PC-9 (cell line): ENCODE measurements around the gene CHDH. TPM values are rescaled to one million over a fixed set of nuclear protein-coding genes. Genes with fewer than 3 reads are reported as not detected.

Experiments used
- BruUV-seq: library from RNA; stranded (reverse); fragments of 400-500 nt; replicated peaks from 2 replicates; lab custom pipeline; 2021; lab: Mats Ljungman, UMichigan
- CTCF ChIA-PET: fragments of 300-600 bp; sonication (Branson Sonifier 250); formaldehyde crosslinking; loops from one replicate; lab custom pipeline; 2022; ENCODE audit warnings: antibody characterized with exemption; lab: Charles Lee
- POLR2A ChIA-PET: fragments of 300-600 bp; sonication (Branson Sonifier 250); formaldehyde crosslinking; loops from one replicate; lab custom pipeline; 2022; ENCODE audit warnings: antibody characterized with exemption; ENCODE audit not compliant: unreplicated experiment; lab: Charles Lee
- DNase-seq, 2 experiments: peaks; one replicate each; pipeline versions ENCODE4 v3.0.0 to v3.0.0-alpha.2; 2015 to 2022; ENCODE audit warnings: mixed read lengths in 1 of 2
- H2AFZ ChIP-seq: fragments of 200-600 bp; sonication (generic); 2 replicates; pipeline ENCODE4 v1.8.1; 2017; ENCODE audit warnings: antibody characterized with exemption
- H3F3A ChIP-seq: fragments of 200-600 bp; sonication (generic); 2 replicates; pipeline ENCODE4 v1.8.1; 2017; ENCODE audit warnings: antibody characterized with exemption, mild to moderate bottlenecking, low read depth; ENCODE audit not compliant: insufficient read depth
- H3K27ac ChIP-seq: fragments of 200-600 bp; sonication (generic); 2 replicates; pipeline ENCODE4 v1.6.1; 2016; ENCODE audit warnings: mixed run types
- H3K27me3 ChIP-seq: fragments of 200-600 bp; sonication (generic); 2 replicates; pipeline ENCODE4 v1.6.1; 2016; ENCODE audit warnings: low read depth, mixed run types; ENCODE audit not compliant: insufficient read depth
- H3K36me3 ChIP-seq: fragments of 200-600 bp; sonication (generic); 2 replicates; pipeline ENCODE4 v1.6.1; 2016; ENCODE audit warnings: low read depth, mixed run types
- H3K4me1 ChIP-seq: fragments of 200-600 bp; sonication (generic); replicated peaks from 2 replicates; pipeline ENCODE4 v1.6.1; 2016; ENCODE audit warnings: mixed run types; ENCODE audit not compliant: insufficient read depth
- H3K4me2 ChIP-seq: fragments of 200-600 bp; sonication (generic); 2 replicates; pipeline ENCODE4 v1.6.1; 2017; ENCODE audit warnings: mixed run types
- H3K4me3 ChIP-seq: fragments of 200-600 bp; sonication (generic); 2 replicates; pipeline ENCODE4 v1.6.1; 2016; ENCODE audit warnings: mixed run types
- H3K79me2 ChIP-seq: fragments of 200-600 bp; sonication (generic); 2 replicates; pipeline ENCODE4 v1.6.1; 2017; ENCODE audit warnings: low read depth, mixed run types
- H3K9me2 ChIP-seq: fragments of 200-600 bp; sonication (generic); 2 replicates; pipeline ENCODE4 v1.8.1; 2017; ENCODE audit warnings: mild to moderate bottlenecking; ENCODE audit not compliant: insufficient read depth
- H3K9me3 ChIP-seq: fragments of 200-600 bp; sonication (generic); 2 replicates; pipeline ENCODE4 v1.8.1; 2016; ENCODE audit warnings: low read depth; ENCODE audit not compliant: insufficient read depth
- H4K20me1 ChIP-seq: fragments of 200-600 bp; sonication (generic); 2 replicates; pipeline ENCODE4 v1.8.1; 2017; ENCODE audit not compliant: insufficient read depth
- EZH2 ChIP-seq: fragments of 200-600 bp; sonication (generic); IDR thresholded peaks from 2 replicates; pipeline ENCODE4 v1.8.0; 2017; ENCODE audit warnings: antibody characterized with exemption, low read depth
- intact Hi-C: fragments of 100-400 bp; cut with micrococcal nuclease; formaldehyde crosslinking; loops from one replicate; pipeline ENCODE4 v1.10.0; 2022; ENCODE audit not compliant: unreplicated experiment
- total RNA-seq: library from RNA; stranded (reverse); gene quantifications from 2 replicates; pipeline ENCODE4 v1.2.3, GENCODE V29; 2021
- TF ChIP-seq, protein P1 (sequence below): fragments of 200-600 bp; sonication (generic); conservative IDR thresholded peaks from 2 replicates; pipeline ENCODE4 v1.6.1; 2017; ENCODE audit warnings: mixed run types, antibody characterized with exemption, mild to moderate bottlenecking, moderate library complexity

CHDH gene
- total RNA-seq, 1 experiment from 2014 or later: not detected

DNA sequence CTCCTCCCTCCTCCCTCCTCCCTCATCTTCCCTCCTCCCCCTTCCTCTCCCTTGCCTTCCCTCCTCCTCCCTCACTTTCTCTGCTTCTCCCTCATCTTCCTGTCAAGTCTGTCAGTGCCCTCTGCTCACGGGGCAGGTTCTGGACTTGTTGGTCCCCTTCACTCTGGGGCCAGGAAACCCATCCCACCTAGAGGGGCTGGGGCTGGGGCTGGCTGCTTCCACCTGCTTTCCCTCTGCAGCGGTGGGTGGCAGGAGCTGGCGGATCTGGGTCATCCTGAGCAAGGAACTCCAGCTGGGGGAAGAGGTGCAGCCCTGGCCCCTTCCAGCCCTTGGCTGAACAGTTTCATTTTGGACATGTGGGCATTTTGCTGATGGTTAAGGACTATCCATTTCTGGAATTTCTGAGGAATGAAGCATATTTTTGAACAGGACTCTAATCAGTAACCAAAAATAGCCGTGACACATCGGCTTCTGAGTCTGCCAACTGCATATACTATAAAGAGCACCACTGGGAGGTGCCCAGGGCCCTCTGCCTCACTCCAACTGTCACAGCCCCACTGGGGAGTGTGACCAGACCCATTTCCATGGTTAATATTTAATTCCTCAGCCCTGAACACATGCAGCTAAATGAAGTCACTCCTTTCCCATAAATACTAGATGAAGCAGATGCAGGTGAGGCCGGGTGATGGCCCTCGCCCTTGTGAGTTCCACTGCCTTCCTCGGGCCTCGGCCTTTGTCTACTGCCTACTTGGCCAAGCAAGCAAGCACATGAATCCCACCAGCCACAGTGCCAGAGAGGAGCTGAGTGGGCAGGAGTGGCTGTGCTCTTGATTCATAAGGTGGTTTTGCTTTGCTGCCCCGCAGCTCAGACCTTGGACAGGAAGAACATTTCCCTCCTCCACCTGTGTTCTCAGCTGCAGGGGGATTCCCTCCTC lies 39.8 kb downstream of the CHDH start:
- ChIA-PET CTCF (no interaction called here), POLR2A (no interaction called here)
- Histone ChIP-seq H3K4me3 (no peak overlapping the region), H2AFZ (no peak overlapping the region), H3K4me1 (no peaks in the 10 kb centered on the region), H3K9me2 (no peaks in the 10 kb centered on the region), H3K79me2 (no peaks in the 10 kb centered on the region), H3K27me3 (peaks cover 97% of the 10 kb centered on the region), H3F3A (no peaks in the 10 kb centered on the region), H3K27ac (no peak overlapping the region), H3K9me3 (no peaks in the 10 kb centered on the region), H3K4me2 (no peak overlapping the region), H4K20me1 (no peaks in the 10 kb centered on the region), H3K36me3 (no peaks in the 10 kb centered on the region)
- TF ChIP-seq, protein P1, sequence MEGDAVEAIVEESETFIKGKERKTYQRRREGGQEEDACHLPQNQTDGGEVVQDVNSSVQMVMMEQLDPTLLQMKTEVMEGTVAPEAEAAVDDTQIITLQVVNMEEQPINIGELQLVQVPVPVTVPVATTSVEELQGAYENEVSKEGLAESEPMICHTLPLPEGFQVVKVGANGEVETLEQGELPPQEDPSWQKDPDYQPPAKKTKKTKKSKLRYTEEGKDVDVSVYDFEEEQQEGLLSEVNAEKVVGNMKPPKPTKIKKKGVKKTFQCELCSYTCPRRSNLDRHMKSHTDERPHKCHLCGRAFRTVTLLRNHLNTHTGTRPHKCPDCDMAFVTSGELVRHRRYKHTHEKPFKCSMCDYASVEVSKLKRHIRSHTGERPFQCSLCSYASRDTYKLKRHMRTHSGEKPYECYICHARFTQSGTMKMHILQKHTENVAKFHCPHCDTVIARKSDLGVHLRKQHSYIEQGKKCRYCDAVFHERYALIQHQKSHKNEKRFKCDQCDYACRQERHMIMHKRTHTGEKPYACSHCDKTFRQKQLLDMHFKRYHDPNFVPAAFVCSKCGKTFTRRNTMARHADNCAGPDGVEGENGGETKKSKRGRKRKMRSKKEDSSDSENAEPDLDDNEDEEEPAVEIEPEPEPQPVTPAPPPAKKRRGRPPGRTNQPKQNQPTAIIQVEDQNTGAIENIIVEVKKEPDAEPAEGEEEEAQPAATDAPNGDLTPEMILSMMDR: no peak
- TF ChIP-seq EZH2: no peak
- intact Hi-C loops: no loop called here
- DNase-seq: no peak
- BruUV-seq: no TSS peak

DNA sequence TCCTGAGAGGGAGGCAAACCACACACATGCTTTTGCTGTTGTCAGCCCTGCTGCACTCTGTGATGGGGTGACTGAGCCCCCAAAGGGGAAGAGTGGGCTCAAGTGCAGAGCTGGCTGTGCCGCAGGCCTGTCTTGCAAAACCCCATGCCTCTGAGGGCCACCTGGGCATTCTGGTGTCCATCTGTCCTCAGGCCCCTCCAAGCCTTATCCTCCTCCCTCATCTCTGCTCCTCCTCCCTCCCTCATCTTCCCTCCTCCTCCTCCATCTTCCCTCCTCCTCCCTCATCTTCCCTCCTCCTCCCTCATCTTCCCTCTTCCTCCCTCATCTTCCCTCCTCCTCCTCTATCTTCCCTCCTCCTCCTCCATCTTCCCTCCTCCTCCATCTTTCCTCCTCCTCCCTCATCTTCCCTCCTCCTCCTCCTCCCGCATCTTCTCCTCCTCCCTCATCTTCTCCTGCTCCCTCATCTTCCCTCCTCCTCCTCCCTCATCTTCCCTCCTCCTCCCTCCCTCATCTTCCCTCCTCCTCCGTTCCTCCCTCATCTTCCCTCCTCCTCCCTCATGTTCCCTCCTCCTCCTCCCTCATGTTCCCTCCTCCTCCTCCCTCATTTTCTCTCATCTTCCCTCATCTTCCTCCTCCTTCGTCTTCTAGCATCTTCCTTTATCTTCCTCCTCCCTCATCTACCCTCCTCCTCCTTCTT lies 40.6 kb downstream of the CHDH start:
- TF ChIP-seq, protein P1: no peak
- TF ChIP-seq EZH2: no peak
- intact Hi-C loops: no loop called here
- no peak for DNase-seq
- no TSS peak for BruUV-seq
- H3K36me3 ChIP-seq: no peaks in the 10 kb centered on the region
- H3K27ac ChIP-seq: no peak overlapping the region
- H3F3A ChIP-seq: no peaks in the 10 kb centered on the region
- H3K4me2 ChIP-seq: no peak overlapping the region
- H3K4me3 ChIP-seq: no peak overlapping the region
- ChIA-PET CTCF (no interaction called here), POLR2A (no interaction called here)
- no peak overlapping the region for H2AFZ ChIP-seq
- no peaks in the 10 kb centered on the region for H3K79me2 ChIP-seq
- peaks cover 97% of the 10 kb centered on the region for H3K27me3 ChIP-seq
- H4K20me1 ChIP-seq: no peaks in the 10 kb centered on the region
- no peaks in the 10 kb centered on the region for H3K9me2 ChIP-seq
- H3K9me3 ChIP-seq: no peaks in the 10 kb centered on the region
- no peaks in the 10 kb centered on the region for H3K4me1 ChIP-seq

DNA sequence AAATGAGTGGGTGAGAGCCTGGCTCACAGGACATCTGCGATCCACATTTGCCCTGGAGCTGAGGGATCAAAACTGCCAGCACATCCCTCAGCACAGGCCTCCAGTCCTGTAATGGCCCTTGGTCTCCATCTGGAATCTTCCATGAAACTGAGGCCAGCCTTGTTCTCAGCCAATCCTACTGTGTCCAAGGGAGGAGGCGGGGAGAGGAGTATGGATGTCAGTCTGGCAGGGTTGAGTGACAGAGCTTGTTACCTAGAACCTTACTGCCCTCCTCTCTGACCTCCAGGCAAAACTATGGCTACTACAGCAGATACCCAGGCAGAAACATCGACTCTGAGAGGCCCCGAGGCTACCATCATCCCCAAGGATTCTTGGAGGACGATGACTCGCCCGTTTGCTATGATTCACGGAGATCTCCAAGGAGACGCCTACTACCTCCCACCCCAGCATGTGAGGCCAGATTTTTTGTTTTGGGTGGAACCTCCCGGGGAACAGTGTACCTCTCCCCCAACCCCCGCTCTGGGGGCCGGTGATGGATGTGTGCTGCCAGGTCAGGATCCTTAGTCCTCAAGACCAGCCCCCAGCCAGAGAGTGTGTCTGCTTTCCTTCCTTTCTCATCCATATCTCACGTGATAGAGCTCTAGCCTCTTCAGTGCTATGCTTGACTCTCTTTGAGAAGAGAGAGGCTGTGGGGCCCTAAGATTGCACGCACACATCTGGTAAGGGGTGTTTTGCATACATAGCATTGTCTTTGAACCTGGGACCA lies 41.3 kb downstream of the CHDH start:
- Histone ChIP-seq H3K9me2 (no peaks in the 10 kb centered on the region), H3K36me3 (no peaks in the 10 kb centered on the region), H3K27ac (no peak overlapping the region), H3K27me3 (peaks cover 97% of the 10 kb centered on the region), H2AFZ (no peak overlapping the region), H3K9me3 (no peaks in the 10 kb centered on the region), H3K4me2 (no peak overlapping the region), H3K4me3 (no peak overlapping the region), H3K79me2 (no peaks in the 10 kb centered on the region), H4K20me1 (no peaks in the 10 kb centered on the region), H3F3A (no peaks in the 10 kb centered on the region), H3K4me1 (no peaks in the 10 kb centered on the region)
- intact Hi-C loops: no loop called here
- POLR2A ChIA-PET: no interaction called here
- DNase-seq: no peak
- no peak for TF ChIP-seq EZH2
- TF ChIP-seq, protein P1: no peak
- no TSS peak for BruUV-seq
- CTCF ChIA-PET: no interaction called here
